Measurements from ENCODE around the gene SIRPG.
"Not testable (repeated sequence)": the region's sequence is repeated elsewhere in the genome, so short reads cannot be mapped to it uniquely, and the experiment has no call there.

Gene SIRPG

DNA sequence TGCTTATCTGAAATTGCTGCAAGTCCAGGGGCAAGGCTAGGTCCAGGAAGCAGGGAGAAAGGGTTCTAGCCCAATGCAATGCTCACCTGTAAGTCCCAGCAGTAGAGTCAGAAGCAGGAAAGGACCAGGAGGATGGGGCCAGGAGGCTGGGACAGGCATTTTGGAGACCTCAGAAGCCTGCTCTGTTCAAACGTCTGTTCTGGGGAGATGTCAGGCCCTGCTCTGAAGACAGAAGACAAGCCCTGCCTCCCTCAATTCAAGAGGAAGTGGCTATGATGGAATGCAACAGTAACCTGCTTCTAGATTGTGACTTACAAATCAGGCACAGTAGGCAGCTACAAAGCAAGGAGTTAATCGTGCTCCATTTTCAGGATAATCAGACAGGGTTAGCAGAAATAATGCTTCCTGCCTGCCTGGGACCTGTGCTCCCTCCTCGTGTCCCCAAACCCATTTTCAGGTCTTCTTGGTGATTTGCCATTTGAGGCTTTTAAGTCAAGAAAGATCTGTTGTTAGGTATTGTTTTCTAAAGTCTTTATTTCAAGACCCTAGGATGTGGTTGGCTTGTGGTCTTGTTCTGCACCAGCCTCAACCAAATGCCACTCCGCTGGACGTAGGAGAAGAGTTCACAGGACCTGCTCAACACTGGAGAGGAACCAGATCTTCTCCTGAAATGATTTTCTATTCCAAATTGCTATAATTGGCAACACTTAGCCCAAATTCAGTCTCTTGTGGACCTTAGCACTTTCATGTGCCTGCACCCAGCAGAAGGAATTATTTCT lies at the start of gene SIRPG:
Gene SIRPG, minus strand, starts transcription at position 224 of the 779 bp plus-strand sequence. Its CDS starts 65 bp downstream, at position 159.
- DNase-seq = no peak

DNA sequence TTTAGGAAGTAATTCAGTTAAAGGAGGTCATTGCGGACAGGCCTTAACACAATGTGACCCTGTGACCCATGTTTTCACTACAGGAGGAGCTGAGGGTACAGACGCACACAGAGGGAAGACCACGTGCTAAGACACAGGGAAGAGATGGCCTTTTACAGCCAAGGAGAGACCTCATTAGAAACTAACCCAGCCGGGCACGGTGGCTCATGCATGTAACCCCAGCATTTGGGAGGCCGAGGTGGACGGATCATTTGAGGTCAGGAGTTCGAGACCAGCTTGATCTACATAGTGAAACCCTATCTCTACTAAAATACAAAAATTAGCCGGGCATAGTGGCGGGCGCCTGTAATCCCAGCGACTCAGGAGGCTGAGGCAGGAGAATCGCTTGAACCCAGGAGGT lies 49.3 kb upstream of the SIRPG start:
- DNase-seq = not testable (repeated sequence)

DNA sequence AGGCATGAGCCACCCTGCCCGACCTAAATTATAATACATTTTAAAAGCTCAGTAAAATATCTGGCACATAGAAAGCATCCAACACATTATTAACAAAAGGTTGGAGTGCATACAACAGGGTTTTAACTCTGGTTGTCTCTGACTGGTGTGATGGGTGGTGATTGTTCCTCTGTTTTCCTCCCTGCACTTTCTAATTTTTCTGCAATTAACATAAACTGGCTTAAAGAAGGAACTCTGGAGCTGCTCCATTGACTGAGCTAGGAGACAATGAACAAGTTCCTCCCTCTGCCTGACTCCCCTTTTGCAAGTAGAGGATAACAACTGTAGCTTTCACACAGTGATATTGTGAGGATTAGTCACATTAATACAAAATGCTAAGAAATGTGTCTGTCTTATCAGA lies 48.5 kb upstream of the SIRPG start:
- DNase-seq = no peak

DNA sequence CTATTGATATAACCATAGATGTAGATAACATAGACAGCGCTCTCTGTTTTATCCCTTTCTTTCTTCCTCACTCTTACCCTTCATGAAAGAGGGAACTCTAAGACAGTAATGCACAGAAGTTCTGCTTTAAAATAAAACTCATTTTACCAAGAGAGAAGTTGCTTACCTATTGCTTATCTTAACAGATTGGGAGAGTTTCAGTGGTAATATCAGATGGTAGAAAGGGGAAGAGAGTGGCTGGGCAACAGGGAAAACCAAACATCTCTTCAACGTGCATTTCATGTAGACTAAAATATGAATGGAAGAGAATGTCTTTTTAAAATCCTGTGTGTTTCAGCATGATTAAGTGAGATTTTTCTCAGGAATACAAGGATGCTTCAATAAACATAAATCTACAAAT lies 45.3 kb upstream of the SIRPG start:
- no peak for DNase-seq

DNA sequence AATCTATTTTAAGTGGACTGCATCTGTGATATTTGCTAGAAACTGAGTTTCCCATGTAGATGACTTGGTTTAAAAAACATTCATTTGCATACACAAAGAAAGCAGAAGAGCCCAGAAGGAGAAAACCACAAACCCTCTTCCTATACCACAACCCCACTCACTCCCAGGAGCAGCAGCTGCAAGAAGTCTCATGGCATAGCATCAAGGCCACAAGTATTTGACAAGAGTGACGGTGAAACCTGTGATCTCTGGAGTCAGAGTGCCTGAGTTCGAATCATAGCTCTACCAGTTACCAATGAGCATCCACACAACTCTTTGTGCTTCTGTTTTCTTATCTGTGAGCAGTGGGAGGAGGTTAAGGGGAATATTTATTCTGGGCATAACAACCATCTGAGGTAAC lies 44.7 kb upstream of the SIRPG start:
- DNase-seq = no peak

DNA sequence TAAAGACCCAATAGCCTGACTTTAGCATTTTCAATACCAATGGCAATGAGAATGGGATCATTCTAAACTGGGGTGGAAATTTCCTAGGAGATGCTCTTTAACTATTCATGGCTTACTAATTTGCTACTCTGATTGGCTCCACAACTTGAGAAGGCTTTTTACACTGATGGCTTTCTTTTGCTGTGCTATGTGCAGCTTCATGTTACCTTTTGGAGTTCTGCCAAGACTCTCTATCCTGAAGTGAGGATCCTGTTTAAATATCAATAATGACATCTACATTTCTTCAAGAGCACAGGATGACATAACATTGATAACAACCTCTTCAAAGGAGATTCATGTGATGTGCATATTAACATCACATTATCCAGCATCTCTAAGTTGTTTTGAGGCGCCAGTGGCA lies 43.4 kb upstream of the SIRPG start:
- no peak for DNase-seq

DNA sequence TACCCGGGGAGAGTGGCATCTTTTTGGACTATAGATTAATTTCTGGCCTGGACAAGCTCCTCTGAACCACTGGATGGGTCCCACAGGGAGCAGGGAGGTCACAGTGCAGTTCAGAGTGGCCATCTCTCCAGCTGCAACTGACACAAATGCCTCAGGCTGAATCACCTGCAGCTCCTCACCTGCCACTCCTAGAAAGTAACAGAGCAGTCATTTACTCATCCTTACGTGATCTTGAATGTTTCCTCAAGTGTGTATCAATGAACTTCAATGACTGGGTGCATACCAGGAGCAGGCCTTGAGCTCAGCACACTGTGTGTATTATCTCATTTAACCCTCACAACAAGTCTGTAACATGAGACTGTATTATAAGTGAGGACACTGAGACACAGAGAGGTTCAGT lies 40.0 kb upstream of the SIRPG start:
- no peak for DNase-seq

DNA sequence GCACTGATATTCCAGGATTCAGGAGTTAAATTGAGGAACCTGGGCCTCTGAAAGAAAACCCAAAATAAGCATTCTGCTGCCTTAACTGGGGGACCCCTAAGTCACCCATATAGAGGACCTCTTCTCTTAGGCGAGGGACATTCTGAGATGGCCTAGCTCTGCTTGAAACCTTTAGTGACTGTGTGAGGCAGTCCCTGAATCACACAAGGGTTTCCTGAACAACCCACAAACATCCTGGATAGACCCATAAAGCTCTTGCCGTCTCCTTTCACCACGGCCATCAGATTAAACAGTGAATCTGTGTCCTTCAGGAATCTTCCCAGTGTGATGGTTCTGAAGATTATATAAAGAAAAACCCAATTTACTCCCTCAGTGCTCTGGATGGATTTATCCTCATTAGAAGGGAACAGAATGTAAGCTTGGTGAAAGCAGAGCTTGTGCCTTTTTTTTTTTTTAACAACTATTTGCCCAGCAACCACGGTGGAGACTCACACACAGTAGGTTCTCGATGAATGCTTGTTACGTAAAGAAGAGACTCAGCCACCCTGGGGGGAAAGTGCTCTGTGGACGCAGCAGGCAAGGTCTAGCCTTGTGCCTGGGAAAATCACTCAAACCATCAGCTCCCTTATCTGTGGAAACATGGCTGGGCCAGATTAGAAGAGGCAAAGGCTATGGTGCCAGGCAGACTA lies 39.1 kb upstream of the SIRPG start:
- no peak for DNase-seq

DNA sequence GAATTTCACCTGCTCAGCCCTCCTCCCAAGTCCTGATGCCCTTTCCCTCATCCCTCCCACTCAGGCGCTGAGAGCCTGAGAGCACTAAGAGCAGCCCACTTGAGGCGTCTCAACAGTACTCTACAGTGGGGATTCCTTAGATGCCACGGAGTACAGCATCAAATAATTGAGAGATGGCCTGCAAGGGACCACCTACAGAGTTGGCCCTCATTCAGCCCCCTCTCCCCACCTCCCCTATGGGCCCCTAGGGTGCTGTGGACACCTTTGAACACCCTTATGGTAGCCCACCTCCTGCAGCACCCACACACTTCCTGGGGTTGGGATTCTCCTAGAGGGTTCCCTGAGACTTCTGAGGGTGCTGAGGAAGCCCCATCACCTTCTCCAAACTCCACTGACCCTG lies 37.1 kb upstream of the SIRPG start:
- no peak for DNase-seq

DNA sequence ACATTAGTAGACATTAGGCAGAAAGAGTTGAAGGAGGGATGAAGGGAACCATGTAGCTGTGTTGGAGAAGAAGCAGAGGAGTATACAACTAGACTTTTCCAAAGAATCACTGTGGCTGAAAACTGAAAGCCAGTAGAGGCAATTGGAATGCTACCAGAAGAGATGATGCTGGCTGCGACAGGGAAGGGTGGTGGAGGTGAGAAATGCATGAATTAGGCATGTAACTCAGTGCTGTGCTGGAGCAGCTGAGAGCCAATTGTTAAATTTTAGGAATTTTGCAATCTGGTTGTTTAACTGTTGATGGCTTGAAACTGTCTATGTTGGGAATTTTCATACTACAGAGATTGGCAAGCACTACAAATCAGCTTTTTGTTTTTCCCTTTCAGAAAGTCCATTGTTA lies 35.8 kb upstream of the SIRPG start:
- no peak for DNase-seq

DNA sequence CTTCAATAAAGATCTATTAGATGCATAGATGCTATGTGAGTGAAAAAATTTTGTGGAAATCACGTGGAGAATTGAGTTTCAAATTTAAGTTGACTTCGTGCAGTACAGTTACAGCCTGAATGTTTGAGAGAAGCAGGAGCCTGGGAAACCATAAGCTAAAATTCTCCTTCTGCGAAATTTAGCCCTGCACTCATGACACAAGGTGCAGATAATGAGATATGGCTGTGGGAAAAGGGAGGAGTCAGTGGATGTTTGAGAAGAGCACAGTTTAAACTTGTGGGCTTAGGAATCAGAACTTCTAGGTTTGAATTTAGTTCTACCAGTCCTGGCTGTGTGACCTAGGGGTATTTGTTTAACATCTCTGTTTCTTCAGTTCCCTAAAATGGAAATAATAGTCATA lies 32.1 kb upstream of the SIRPG start:
- no peak for DNase-seq

DNA sequence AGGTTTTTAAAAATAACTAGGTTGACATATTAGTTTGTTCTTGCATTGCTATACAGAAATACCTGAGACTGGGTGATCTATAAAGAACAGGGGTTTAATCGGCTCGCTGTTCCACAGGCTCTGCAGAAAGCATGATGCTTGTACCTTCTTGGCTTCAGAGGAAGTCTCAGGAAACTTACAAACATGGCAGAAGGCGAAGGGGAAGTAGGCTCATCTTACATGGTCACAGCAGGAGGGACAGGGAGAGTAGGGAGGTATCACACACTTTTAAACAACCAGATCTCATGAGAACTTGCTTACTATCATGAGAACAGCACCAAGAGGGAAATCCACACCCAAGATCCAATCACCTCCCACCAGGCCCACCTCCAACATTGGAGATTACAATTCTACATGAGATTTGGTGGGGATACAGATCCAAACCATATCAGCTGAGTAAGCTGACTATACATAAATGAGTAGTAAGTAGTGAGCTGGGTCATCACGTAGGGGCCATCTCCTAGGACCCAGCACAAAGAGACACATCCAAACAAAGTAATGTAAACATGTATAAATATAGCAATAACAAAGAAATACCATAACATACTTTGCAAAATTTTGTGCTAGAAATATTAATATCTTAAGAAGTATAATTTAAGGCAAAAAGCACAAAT lies 31.4 kb upstream of the SIRPG start:
- no peak for DNase-seq

DNA sequence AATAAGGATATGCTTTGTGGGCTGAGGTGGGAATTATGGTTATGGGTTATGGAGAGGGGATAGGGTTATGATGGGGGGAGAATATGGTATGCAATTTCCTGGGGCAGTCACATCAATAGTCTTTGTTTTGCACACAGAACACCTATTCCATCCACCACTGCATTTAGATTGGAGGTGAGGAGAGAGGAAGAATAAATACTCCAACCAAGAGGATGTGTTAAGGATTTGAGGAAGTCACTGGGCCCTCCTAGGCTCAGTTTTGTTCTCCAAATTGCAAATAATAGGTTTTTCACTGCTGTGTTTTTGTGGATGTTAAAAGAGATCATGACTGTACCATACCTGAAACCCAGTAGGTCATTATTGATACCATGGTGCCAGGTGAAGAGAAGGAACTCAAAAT lies 29.5 kb upstream of the SIRPG start:
- no peak for DNase-seq

DNA sequence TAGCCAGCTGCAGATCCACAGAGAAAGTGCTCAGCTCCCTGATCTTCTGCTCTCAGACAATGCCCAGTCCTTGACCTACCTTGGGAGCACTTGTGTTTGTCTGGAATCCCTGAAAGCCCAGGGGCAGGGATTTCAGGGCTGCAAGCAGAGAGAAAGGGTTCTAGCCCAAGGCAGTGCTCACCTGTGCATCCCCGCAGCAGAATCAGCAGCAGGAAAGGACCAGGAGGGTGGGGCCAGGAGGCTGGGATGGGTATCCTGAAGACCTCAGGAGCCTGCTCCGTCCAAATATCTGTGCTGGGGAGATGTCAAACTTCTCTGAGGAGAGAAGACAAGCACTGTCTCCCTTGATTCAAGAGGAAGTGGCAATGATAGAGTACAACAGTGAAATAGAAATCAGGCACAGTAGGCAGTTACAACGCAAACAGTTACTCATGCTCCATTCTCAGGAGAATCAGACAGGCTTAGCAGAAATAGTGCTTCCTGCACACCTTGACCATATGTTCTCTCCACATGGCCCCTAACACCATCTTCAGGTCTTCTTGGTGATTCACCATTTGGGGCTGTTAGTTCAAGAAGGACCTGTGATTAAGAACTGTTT lies 28.7 kb upstream of the SIRPG start:
- no peak for DNase-seq

DNA sequence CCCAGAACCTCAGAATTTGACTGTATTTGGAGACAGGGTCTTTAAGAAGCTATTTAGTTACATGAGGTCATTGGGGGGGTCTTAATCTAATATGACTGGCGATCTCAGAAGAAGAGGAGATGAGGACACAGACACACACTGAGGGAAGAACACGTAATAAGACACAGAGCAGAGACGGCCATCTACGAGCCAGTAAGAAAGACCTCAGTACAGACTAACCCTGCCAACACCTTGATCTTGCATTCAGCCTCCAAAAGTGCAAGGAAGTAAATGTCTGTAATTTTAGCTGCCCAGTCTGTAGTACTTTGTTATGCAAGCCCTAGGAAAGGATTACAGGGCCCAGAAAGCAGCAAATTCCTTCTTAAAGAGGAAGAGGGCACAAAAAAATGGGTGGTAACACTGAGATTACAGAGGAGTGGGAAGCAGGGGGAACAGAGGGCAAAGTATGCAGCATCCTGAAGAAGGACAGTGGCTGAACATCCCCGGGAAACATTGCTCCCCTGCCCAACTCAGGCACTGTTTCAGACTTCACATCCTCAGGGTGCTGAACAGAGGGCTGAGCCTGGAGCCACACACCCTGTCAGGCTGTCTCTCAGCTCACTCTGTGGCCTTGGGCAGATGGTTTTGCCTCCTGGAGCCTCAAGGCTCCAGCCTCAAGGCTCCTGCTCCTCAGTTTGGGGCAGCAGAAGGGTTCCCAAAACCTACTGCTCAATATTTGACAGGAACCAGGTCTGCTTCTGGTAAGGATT lies 27.9 kb upstream of the SIRPG start:
- DNase-seq = no peak

DNA sequence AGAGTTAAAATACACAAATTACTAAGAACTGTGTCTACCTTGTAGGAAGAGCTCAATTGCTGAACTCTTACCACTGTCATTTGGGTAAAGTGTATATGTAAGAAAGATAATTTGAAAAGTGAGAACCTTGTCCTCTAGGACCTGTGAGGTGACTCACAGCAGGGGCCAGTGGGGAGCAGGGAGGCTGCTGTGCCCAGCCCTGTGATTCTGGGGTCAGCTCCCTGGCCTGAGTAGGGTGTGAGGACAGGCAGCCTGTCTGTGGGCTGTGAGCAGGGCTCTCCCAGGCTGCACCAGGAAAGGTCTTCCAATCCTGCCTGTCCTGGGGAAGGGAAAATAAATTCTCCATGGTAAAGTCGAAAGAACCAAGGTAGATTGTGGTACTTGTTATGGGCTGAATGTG lies 27.3 kb upstream of the SIRPG start:
- no peak for DNase-seq

DNA sequence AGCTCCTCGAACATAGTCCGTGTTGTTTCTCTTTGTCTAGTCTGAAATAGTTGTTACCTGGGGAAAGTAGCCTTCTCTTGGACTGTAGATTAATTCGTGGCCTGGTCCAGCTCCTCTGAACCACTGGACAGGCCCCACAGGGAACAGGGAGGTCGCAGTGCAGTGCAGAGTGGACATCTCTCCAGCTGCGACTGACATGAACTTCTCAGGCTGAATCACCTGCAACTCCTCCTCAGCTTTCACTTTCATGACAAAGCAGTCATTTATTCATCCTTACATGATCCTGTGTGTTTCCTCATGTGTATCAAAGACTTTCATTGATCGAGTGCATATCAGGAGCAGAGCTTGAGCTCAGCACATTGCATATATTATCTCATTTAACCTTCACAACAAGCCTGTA lies 19.1 kb upstream of the SIRPG start:
- no peak for DNase-seq

DNA sequence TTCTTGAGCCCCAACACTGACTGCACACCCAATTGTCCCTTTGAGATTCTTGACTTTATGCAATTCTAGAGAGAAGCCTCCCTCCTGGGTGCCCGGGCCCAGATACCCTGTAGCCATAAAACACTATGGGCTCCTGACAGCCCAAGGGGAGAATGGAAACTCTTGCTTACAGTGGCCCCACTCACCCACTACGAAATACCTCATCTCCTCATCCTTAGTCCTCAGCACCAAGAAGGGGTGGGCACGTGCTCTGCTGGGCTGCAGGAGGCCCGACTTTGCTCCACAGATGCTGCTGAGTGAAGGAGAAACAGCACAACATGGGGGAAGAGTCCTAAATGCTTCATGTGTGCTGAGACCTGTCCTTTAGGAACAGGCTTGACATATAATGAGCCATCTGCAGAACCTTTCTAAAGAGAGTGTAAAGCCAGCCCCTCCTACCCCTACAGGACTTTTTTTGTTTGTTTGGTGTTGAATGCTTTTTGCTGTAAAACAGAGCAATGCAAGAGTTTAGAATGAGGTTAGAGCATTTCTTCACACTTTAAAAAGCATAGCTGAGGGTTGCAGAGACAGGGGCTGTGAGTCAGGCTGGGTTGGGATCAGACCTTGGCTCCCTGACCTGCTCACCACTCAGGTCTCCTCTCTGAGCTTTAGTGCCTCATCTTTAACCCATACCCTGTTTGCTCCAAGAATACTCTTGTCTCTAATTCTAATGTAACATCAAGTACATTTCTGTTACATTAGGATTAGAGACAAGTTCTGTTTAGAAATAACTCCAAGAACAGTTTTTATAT lies 17.6 kb upstream of the SIRPG start:
- DNase-seq = no peak

DNA sequence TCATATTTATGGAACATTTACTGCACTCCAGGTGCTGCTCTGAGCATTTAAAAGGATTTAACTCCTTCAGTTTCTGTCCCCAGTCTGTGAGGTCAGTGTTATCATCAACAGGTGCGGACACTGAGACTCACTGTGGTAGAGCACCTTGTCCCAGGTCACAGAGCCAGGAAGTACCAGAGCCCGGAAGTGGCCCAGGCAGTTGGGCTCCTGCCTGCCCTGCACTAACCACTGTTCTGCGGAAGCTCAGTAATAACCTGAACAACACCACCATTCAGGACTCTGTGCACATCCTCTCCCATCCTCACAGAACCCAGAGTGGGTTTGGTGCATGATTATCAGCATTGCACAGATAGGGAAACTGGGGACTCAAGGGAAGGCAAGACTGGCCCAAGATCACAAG lies 16.8 kb upstream of the SIRPG start:
- DNase-seq = peak; percentile 26

DNA sequence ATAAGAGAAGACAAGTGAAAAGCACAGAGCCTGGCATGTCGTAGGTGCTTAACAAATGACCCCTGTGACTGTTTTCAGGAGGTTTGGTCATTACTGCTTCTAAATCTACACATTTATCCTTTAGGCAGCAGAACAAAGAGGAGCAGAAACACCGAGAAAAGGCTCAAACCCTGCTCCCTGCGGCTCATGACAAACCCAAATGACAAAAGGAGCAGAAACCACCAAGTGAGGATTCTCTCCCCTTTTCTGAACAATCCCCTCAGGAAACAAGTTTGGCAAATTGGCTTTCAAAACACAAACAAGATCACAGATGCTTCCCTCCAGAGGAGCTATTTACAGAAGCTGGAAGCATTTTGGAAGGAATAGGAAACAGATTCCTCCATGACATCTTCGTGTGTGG lies 15.8 kb upstream of the SIRPG start:
- no peak for DNase-seq

DNA sequence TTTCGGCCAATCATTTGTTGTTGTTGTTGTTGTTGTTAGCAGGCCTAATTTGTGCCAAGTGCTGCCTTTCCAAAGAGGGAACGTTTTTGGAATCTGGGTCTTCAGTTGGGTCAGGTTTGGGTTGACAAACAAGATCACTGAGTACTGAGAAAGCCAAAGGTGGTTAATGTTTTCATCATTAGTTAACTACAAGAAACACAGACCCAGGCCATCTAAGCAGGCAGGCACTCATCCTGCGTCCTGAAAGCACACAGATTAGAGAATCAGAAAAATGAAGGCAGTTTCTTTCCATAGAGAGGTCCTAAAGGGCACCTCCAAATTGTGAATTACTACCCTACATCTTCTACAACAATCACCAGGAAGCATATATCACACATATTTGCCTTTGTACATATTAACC lies 15.1 kb upstream of the SIRPG start:
- no peak for DNase-seq
